SK-N-SH (cell line): Measurements from ENCODE around the gene USP22. TPM values are rescaled to one million over a fixed set of nuclear protein-coding genes. Genes with fewer than 3 reads are reported as not detected.

Experiments
- CHD2 ChIP-seq: fragments of 150-350 bp; IDR thresholded peaks from 2 replicates; pipeline ENCODE4 v1.6.1; 2018; ENCODE audit warnings: low read length; ENCODE audit not compliant: partially characterized antibody
- CTCF ChIP-seq: fragments of 200-600 bp; sonication (generic); IDR thresholded peaks from 2 replicates; pipeline ENCODE4 v1.6.1; 2017; ENCODE audit warnings: antibody characterized with exemption, mild to moderate bottlenecking, moderate library complexity
- ELF1 ChIP-seq: IDR thresholded peaks from 2 replicates; pipeline ENCODE4 v1.4.0; 2012
- EP300 ChIP-seq, 2 experiments: IDR thresholded peaks; 2 replicates each; pipeline versions ENCODE4 v1.4.0 to v1.6.1; 2012; ENCODE audit warnings: borderline replicate concordance in 1 of 2, low read depth in 1 of 2, low read length in 1 of 2
- EZH2phosphoT487 ChIP-seq: fragments of 200-600 bp; sonication (generic); IDR thresholded peaks from 2 replicates; pipeline ENCODE4 v1.6.1; 2017; ENCODE audit warnings: low read depth, mixed run types, mild to moderate bottlenecking, antibody characterized with exemption, moderate library complexity, borderline replicate concordance
- FOSL2 ChIP-seq: IDR thresholded peaks from 2 replicates; pipeline ENCODE4 v1.4.0; 2012; ENCODE audit warnings: low read depth, mild to moderate bottlenecking, moderate library complexity, borderline replicate concordance
- FOXJ3 ChIP-seq: sonication (generic); formaldehyde crosslinking; IDR thresholded peaks from 2 replicates; pipeline ENCODE4 v1.5.1; 2020; ENCODE audit warnings: mild to moderate bottlenecking, missing genetic modification reagents
- FOXM1 ChIP-seq: IDR thresholded peaks from 2 replicates; pipeline ENCODE4 v1.4.0; 2012; ENCODE audit warnings: low read depth, mild to moderate bottlenecking
- GABPA ChIP-seq: IDR thresholded peaks from 2 replicates; pipeline ENCODE4 v1.4.0; 2012; ENCODE audit warnings: low read depth, mild to moderate bottlenecking
- IRF3 ChIP-seq: fragments of 150-350 bp; IDR thresholded peaks from 2 replicates; pipeline ENCODE4 v1.6.1; 2016; ENCODE audit warnings: mild to moderate bottlenecking, low read depth, low read length
- JUND ChIP-seq: IDR thresholded peaks from 2 replicates; pipeline ENCODE4 v1.4.0; 2012
- MAX ChIP-seq: IDR thresholded peaks from 2 replicates; pipeline ENCODE4 v1.4.0; 2012; ENCODE audit warnings: low read depth
- MXI1 ChIP-seq: IDR thresholded peaks from 2 replicates; pipeline ENCODE4 v1.6.1; 2012; ENCODE audit warnings: mild to moderate bottlenecking, low read depth, low read length, improper control_type of control experiment
- NRF1 ChIP-seq: IDR thresholded peaks from 2 replicates; pipeline ENCODE4 v1.6.1; 2012; ENCODE audit warnings: low read depth, mild to moderate bottlenecking, low read length
- POLR2AphosphoS5 ChIP-seq: IDR thresholded peaks from 2 replicates; pipeline ENCODE4 v1.6.1; 2012; ENCODE audit warnings: low read depth, low read length
- RAD21 ChIP-seq: IDR thresholded peaks from 2 replicates; pipeline ENCODE4 v1.6.1; 2012; ENCODE audit warnings: mild to moderate bottlenecking, low read length
- RCOR1 ChIP-seq: fragments of 150-350 bp; IDR thresholded peaks from 2 replicates; pipeline ENCODE4 v1.6.1; 2017; ENCODE audit warnings: antibody characterized with exemption, low read length
- RXRA ChIP-seq: IDR thresholded peaks from 2 replicates; pipeline ENCODE4 v1.4.0; 2012; ENCODE audit warnings: low read depth, mild to moderate bottlenecking, borderline replicate concordance
- SMC3 ChIP-seq: IDR thresholded peaks from 2 replicates; pipeline ENCODE4 v1.6.1; 2012; ENCODE audit warnings: low read depth, low read length, improper control_type of control experiment
- TCF12 ChIP-seq: IDR thresholded peaks from 2 replicates; pipeline ENCODE4 v1.4.0; 2012
- TEAD4 ChIP-seq: IDR thresholded peaks from 2 replicates; pipeline ENCODE4 v1.4.0; 2012; ENCODE audit warnings: mild to moderate bottlenecking, borderline replicate concordance; ENCODE audit not compliant: insufficient read depth
- USF1 ChIP-seq: IDR thresholded peaks from 2 replicates; pipeline ENCODE4 v1.4.0; 2012; ENCODE audit warnings: low read depth, borderline replicate concordance
- YY1 ChIP-seq: IDR thresholded peaks from 2 replicates; pipeline ENCODE4 v1.4.0; 2012; ENCODE audit warnings: low read depth, mild to moderate bottlenecking
- ZBTB33 ChIP-seq: IDR thresholded peaks from 2 replicates; pipeline ENCODE4 v1.4.0; 2012; ENCODE audit warnings: low read depth, borderline replicate concordance
- polyA plus RNA-seq, 3 experiments: library from polyadenylated mRNA; depleted of rRNA; stranded (reverse); fragments of >200 nt; gene quantifications; 2 replicates each; pipeline ENCODE4 v1.2.3, GENCODE V29; 2012

Gene USP22
- polyA plus RNA-seq, 1 of the 3 experiments (the other 2 are of a cell fraction) = 142 TPM

GRCh38 chr17:21041741-21042457, 912 bp downstream of the USP22 start (continued):
- no peak for TF ChIP-seq ZBTB33
- TF ChIP-seq RXRA = no peak
- TF ChIP-seq FOSL2 = no peak
- no peak for TF ChIP-seq TEAD4
- TF ChIP-seq MAX = 0 out of 2 replicates have a peak, but pooled peaks have one; percentile 44
- TF ChIP-seq RCOR1 = no peak
- TF ChIP-seq MXI1 = no peak
- TF ChIP-seq RAD21 = no peak
- no peak for TF ChIP-seq FOXM1
- no peak for TF ChIP-seq EZH2phosphoT487
- TF ChIP-seq TCF12 = 0 out of 2 replicates have a peak, but pooled peaks have one; percentile 24
- no peak for TF ChIP-seq EP300 (IDR thresholded peaks at IDR 0.05; ENCODE audit: borderline replicate concordance in 1 of 2, low read depth in 1 of 2, low read length in 1 of 2)
- no peak for TF ChIP-seq JUND
- TF ChIP-seq SMC3 = no peak
- TF ChIP-seq ELF1 = 0 out of 2 replicates have a peak, but pooled peaks have one; percentile 12
- no peak for TF ChIP-seq YY1
- TF ChIP-seq IRF3 = no peak
- no peak for TF ChIP-seq FOXJ3 (CRISPR knock-in tag)
- no peak for TF ChIP-seq NRF1
- TF ChIP-seq POLR2AphosphoS5 = no peak
- TF ChIP-seq USF1 = no peak
- peak; percentile 78 for TF ChIP-seq GABPA
- no peak for TF ChIP-seq CTCF
- TF ChIP-seq CHD2 = peak; percentile 88
- TF ChIP-seq, all 33 proteins: peak for 7
